Activated naive CD4-positive, alpha-beta T cell treated with anti-CD3 and anti-CD28 coated beads, Interleukin-2, amount 10 ng/mL, durations not matched to agents 7 days and 5 days (primary cell): ENCODE results near the gene KRT6C.
"Not testable (repeated sequence)": the region's sequence is repeated elsewhere in the genome, so short reads cannot be mapped to it uniquely, and the experiment has no call there.

ENCODE experiments used
- CTCF ChIA-PET: fragments of 350-600 bp; sonication (Branson Sonifier 250); formaldehyde crosslinking; loops from one replicate; lab custom pipeline; 2021; ENCODE audit warnings: antibody characterized with exemption; lab: Charles Lee
- DNase-seq: peaks from one replicate; pipeline ENCODE4 v3.0.0-alpha.2; 2020
- H3K27ac Mint-ChIP-seq: one replicate; pipeline ENCODE4 v1.8.0; 2021; ENCODE audit warnings: mild to moderate bottlenecking, moderate library complexity, mixed read lengths
- H3K27me3 Mint-ChIP-seq: one replicate; pipeline ENCODE4 v1.8.0; 2021; ENCODE audit warnings: mild to moderate bottlenecking, mixed read lengths
- H3K36me3 Mint-ChIP-seq: one replicate; pipeline ENCODE4 v1.8.0; 2021; ENCODE audit warnings: mixed read lengths
- H3K4me1 Mint-ChIP-seq: one replicate; pipeline ENCODE4 v1.8.0; 2021; ENCODE audit warnings: mixed read lengths
- H3K4me3 Mint-ChIP-seq: one replicate; pipeline ENCODE4 v1.8.0; 2021; ENCODE audit warnings: mild to moderate bottlenecking, moderate library complexity, mixed read lengths
- H3K9me3 Mint-ChIP-seq: one replicate; pipeline ENCODE4 v1.8.0; 2021; ENCODE audit warnings: mixed read lengths

KRT6C gene

DNA sequence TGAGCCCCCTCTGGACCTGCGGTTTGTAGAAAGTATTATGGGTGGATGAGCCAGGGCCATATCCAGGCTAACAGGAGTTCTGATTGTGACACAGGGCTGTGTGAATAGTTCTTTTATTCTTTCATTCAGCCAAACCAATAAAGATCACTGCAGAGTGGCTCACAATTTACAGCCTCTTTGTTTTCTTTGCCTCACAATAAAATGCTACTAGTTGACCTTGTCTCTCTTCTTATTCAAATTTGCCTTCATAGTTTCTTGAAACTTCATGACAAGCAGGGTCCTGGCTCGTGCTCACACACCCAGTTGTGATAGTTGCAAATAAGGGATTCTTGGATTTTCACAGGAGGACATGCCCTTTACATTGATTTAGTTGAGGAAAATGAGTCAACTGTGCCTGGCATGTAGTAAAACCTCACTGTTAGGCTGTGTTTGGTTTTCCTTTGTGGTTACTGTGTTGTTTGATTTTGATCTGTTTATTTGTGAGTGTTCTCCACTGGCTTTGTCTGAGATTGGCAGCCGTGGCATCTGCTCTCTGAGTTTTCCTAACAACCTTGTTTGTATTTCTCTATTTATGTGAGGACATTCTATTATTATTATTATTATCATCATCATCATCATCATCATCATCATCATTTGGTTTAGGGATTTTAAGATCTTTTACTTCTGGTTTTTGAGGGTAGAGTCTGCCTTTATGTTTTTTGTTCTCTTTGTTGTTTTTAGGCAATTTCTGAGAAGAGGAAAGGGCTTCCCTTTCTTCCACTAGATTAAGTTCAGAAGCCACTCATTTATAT, 19.0 kb downstream of the KRT6C start:
- no peaks in the 10 kb centered on the region for H3K4me1 Mint-ChIP-seq
- no peak overlapping the region for H3K27ac Mint-ChIP-seq
- H3K9me3 Mint-ChIP-seq = no peaks in the 10 kb centered on the region
- H3K36me3 Mint-ChIP-seq = no peaks in the 10 kb centered on the region
- CTCF ChIA-PET = no interaction called here
- no peak overlapping the region for H3K4me3 Mint-ChIP-seq
- peaks cover 22% of the 10 kb centered on the region for H3K27me3 Mint-ChIP-seq
- no peak for DNase-seq

DNA sequence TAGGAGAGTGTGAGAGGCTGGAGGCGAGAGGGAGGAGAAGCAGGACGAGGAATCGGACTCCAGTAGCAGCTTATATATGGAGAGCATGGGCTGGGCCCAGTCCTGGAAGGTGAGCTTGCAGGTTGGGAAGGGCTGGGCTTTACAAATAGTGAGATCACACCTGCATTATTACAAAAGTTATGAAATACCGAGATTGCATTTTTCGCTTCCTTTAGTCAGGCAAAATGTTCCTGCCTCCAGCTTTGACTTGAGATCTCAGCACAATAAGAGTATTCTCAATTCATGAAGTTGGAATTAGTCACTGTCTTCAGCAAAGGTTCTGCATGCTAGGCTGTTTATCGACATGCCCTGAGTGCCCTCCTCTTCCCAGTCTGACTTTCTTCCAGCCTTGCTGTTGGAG, 21.5 kb downstream of the KRT6C start, which contains the start of gene KRT6B:
KRT6B (minus strand) TSS at position 46 of the 400 bp plus-strand sequence. CDS start 68 bp downstream, outside the sequence.
- peaks cover 30% of the 10 kb centered on the region for H3K27me3 Mint-ChIP-seq
- CTCF ChIA-PET = no interaction called here
- H3K9me3 Mint-ChIP-seq = no peaks in the 10 kb centered on the region
- no peak within 1 kb of the TSS for H3K27ac Mint-ChIP-seq
- H3K4me1 Mint-ChIP-seq = no peaks in the 10 kb centered on the region
- H3K36me3 Mint-ChIP-seq = no peaks in the 10 kb centered on the region
- DNase-seq = no peak
- no peak within 1 kb of the TSS for H3K4me3 Mint-ChIP-seq

DNA sequence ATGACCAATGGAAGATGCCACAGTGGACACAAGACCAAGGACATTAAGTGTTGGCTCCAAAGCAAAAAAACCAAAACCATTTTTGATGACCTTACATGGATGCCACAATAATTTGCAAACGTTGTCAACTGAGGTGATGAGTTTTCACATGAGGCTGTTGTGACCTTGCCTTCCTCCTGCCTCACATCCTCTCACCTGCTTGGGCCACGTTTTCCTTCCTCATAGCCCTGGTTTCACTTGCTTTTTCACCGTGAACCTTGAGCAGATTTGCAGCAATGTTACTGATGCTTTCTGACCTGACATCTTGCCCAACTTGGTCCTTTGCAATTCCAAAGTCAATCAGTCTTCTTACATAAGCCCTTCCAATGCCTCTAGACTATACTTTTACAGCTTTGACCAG, 25.4 kb downstream of the KRT6C start:
- Mint-ChIP-seq H3K27me3 (peaks cover 61% of the 10 kb centered on the region), H3K36me3 (no peaks in the 10 kb centered on the region), H3K9me3 (no peaks in the 10 kb centered on the region), H3K4me1 (no peaks in the 10 kb centered on the region), H3K27ac (no peak overlapping the region), H3K4me3 (no peak overlapping the region)
- CTCF ChIA-PET = no interaction called here
- DNase-seq = no peak

DNA sequence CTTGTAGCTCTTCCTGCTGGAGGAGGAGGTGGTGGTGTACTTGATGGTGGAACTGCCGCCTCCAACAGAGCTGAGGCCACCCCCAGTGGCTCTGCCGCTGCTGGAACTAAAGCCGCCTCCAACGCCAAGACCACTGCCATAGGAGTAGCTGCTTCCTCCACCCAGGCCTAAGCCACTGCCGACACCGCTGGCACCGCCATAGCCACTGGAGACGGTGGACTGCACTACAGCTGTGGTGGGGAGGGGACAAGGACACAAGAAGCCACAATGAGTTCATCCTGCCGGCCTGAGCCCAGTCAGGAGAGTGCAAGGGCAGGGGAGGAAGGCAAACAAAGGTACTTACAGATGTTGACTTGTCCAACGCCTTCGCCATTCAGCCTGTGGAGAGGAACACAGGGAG, 26.4 kb downstream of the KRT6C start:
- H3K4me1 Mint-ChIP-seq, CTCF ChIA-PET, H3K9me3 Mint-ChIP-seq, H3K4me3 Mint-ChIP-seq, H3K36me3 Mint-ChIP-seq, DNase-seq, H3K27ac Mint-ChIP-seq: not testable (repeated sequence)
- peaks cover 67% of the 10 kb centered on the region for H3K27me3 Mint-ChIP-seq

DNA sequence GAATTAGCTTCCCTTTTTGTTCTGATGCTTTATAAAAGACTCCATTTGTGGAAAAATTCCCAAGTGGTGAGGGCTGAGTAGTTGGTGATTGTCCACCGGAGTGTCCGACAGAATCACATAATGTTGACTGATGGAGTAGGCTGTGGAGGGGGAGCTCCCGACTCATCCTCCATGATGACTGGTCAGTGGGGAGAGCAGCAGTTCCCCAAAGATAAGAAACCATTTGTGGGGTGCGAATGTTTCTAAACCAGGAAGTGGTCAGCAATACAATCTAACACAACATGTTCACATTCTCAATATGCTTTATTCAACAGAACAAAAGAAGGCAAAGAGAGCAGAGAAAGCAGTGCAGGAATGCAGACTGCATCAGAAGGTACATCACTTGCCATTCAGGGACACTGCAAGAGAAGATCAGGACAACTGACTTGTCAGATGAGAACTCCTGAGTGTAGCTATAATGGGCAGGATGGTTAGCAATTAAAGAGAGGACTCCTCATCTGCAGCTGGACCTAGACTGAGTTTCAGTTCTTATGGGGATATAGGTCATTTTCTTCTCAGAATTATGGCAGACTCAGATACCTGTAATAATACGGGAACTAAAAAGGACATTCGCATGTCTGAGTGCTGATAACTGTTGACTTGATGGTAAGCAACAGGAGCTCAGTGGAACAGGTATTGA, 27.1 kb downstream of the KRT6C start:
- Mint-ChIP-seq H3K4me1 (no peaks in the 10 kb centered on the region), H3K9me3 (no peaks in the 10 kb centered on the region), H3K27me3 (peaks cover 67% of the 10 kb centered on the region), H3K4me3 (no peak overlapping the region), H3K36me3 (no peaks in the 10 kb centered on the region), H3K27ac (no peak overlapping the region)
- DNase-seq = no peak
- CTCF ChIA-PET = no interaction called here

DNA sequence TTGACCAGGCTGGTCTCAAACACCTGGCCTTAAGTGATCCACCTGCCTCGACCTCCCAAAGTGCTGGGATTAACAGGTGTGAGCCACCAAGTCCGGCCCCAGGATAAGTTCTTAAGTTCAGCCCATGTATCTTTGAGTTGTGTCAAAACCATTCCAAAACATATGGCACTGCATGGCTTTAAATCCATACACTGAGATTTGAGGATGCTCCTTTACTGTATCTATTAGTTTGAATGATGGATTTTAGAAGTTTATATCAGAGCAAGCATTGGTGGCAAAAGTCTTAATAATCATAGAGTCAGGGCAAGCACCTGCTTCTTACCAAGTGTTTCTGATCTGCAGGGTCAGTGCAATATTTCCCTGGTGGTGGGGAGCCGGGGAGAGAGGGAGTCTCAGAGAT, 27.7 kb downstream of the KRT6C start:
- Mint-ChIP-seq H3K9me3 (no peaks in the 10 kb centered on the region), H3K27me3 (peaks cover 73% of the 10 kb centered on the region), H3K4me3 (no peak overlapping the region), H3K4me1 (no peaks in the 10 kb centered on the region), H3K27ac (no peak overlapping the region), H3K36me3 (no peaks in the 10 kb centered on the region)
- CTCF ChIA-PET = no interaction called here
- no peak for DNase-seq

DNA sequence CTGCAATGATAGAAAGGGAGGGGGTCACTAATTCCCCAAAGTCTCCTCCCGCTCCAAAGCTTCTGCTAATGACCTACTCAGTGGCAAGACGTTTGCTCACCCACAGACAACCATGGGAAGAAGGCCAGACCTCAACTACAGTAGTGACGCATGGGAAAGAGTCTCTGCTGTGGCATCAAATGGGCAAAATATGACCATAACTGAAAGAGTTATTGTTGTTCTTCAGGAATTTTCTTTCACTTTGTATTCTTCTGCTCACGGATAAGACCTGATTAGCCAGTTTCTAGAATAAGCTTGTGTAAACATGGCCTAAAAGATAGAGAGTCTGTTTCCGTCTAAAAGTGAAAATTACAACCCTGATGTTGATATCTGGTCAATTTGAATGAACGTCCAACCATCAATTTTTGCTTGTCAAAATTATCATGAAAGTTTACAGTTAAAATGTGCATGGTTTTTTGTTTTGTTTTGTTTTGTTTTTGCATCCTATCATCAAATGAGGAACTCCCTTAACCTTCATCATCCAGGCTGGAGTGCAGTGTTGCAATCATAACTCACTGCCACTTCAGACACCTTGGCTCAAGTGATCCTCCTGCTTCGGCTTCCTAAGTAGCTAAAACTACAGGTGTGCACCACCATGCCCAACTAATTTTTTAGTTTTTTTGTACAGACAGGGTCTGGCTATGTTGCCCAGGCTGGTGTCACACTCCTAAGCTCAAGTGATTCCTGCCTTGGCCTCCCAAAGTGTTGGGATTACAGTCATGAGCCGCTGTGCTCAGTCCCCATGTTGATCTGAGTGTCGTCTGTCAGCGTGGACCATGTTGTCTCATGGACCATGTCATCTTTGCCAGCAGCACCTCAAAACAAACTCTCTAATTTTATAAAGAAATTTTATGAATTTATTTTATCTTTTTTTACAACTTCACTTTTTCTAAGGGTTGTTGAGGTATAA, 28.7 kb downstream of the KRT6C start:
- H3K36me3 Mint-ChIP-seq = no peaks in the 10 kb centered on the region
- no peak overlapping the region for H3K27ac Mint-ChIP-seq
- peaks cover 76% of the 10 kb centered on the region for H3K27me3 Mint-ChIP-seq
- CTCF ChIA-PET = interaction anchor here (1.2 kb wide), 1 partner anchor 435 kb away, joined by 4 read pairs; no protein-coding TSS in a partner anchor
- no peaks in the 10 kb centered on the region for H3K4me1 Mint-ChIP-seq
- H3K4me3 Mint-ChIP-seq = no peak overlapping the region
- no peak for DNase-seq
- H3K9me3 Mint-ChIP-seq = no peaks in the 10 kb centered on the region

DNA sequence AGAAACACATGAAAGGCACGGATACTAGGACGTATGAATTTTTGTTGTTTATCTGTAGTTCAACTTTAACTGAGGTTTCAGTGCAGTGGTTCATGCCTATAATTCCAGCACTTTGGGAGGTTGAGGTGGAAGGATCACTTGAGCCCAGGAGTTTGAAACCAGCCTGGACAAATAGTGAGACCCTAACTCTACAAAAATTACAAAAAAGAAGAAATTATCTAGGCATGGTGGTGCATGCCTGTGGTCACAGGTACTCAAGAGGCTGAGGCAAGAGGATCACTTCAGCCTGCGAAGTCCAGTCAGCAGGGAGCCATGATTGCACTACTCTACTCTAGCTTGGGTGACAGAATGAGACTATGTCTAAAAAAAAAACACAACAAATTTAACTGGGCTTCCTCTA, 29.6 kb downstream of the KRT6C start:
- Mint-ChIP-seq H3K4me1 (no peaks in the 10 kb centered on the region), H3K9me3 (no peaks in the 10 kb centered on the region), H3K4me3 (no peak overlapping the region), H3K27me3 (peaks cover 71% of the 10 kb centered on the region), H3K36me3 (no peaks in the 10 kb centered on the region), H3K27ac (no peak overlapping the region)
- CTCF ChIA-PET = interaction anchor here (1.2 kb wide), 1 partner anchor 436 kb away, joined by 4 read pairs; no protein-coding TSS in a partner anchor
- DNase-seq = no peak

DNA sequence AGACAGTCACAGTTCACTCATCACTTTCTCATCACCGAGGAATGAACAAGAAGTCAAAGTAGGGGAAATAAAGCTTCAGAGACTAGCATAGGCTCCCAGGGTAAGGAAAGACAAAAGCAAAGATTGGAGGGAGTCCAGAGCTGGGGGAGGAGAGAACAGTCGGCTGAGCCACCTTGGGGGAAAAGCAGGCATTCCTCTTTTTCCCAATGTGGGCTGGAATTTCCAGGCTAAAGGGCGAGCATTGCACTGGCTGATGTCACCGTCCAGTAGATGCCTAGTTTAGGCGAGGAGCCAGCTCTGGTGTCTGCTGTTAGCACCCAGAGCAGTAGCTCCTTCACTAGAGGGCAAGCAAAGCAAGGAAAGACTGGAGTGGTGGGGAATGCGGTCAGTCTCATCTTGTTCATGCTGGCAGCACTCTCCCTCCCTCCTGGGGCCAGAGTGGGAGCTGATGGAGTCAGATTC, 31.0 kb downstream of the KRT6C start:
- no peaks in the 10 kb centered on the region for H3K9me3 Mint-ChIP-seq
- CTCF ChIA-PET = no interaction called here
- no peak overlapping the region for H3K4me3 Mint-ChIP-seq
- H3K27me3 Mint-ChIP-seq = peaks cover 68% of the 10 kb centered on the region
- H3K4me1 Mint-ChIP-seq = no peaks in the 10 kb centered on the region
- no peak overlapping the region for H3K27ac Mint-ChIP-seq
- no peaks in the 10 kb centered on the region for H3K36me3 Mint-ChIP-seq
- no peak for DNase-seq

DNA sequence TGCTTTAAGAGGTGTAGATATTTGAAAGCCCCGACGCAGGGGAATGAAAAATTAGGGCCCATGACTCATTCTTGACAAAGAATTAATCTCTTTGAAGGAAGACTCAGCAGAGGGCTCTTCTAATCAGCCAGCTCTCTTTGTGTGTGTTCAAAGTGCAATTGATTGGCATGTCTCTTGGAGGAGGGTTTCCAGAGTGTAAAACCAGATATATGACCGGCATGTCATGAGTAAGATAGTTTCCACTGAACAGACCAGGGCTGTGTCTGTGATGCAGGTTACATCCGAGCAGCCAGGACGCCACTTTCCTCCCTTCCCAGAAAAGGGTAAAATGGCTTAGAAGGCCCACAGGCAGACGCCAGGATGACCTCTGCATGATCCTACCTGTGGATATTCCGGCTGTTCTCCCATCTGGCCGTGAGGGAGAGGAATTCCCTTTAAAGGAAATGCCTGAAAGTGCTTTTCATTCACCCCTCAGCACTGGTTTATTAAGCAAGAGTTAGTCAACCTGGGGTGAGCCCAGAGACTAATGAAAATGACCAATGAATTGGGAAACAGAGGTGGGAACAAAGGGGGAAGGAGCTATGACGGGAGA, 32.2 kb downstream of the KRT6C start:
- H3K4me1 Mint-ChIP-seq = no peaks in the 10 kb centered on the region
- DNase-seq = no peak
- no peaks in the 10 kb centered on the region for H3K36me3 Mint-ChIP-seq
- H3K9me3 Mint-ChIP-seq = no peaks in the 10 kb centered on the region
- H3K4me3 Mint-ChIP-seq = no peak overlapping the region
- no peak overlapping the region for H3K27ac Mint-ChIP-seq
- H3K27me3 Mint-ChIP-seq = peaks cover 62% of the 10 kb centered on the region
- CTCF ChIA-PET = no interaction called here

DNA sequence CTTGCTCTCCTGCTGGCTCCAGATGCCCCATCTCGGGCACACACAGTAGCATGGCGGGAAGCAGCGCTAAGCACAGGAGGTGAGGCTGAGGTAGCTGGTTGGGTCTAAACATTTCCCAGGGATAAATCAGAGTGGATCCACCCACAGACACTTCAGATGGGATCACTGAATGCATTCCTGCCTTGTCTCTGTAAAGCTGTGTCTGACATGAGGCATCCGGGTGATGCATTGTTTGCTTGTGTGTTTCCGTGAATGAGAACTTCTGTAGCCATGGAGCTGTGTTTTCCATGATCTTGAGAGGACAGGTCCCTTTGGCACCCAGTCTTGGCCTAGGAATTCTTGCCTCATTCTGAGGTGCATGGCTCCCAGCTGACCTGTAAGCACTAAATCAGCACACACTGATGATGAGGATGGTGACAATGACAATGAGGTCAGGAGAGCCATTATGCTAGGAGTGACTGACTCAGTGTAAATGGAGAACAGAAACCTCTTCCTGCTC, 32.7 kb downstream of the KRT6C start:
- no peak overlapping the region for H3K27ac Mint-ChIP-seq
- peaks cover 58% of the 10 kb centered on the region for H3K27me3 Mint-ChIP-seq
- H3K4me1 Mint-ChIP-seq = no peaks in the 10 kb centered on the region
- H3K36me3 Mint-ChIP-seq = no peaks in the 10 kb centered on the region
- H3K9me3 Mint-ChIP-seq = no peaks in the 10 kb centered on the region
- CTCF ChIA-PET = no interaction called here
- H3K4me3 Mint-ChIP-seq = no peak overlapping the region
- DNase-seq = no peak

DNA sequence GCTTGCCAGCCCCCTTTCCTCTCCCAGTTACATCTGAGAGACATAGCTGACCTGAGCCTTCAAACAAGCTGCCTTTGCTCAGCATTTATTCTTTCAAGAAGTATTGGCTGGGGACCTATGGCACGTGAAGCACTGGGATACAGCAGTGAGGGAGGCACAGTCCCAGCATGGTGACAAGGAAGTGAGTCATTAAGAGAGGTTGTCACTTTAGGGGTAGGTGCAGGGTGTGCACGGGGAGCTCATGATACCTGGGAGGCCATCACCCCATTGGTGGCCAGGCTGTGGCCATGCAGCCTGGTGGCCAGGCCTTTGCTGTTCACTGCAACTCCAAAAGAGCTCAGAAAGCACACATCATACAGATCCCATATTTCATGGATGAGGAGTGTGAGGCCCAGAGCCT, 33.8 kb downstream of the KRT6C start:
- Mint-ChIP-seq H3K4me3 (no peak overlapping the region), H3K4me1 (no peaks in the 10 kb centered on the region), H3K27me3 (peaks cover 48% of the 10 kb centered on the region), H3K27ac (no peak overlapping the region), H3K36me3 (no peaks in the 10 kb centered on the region), H3K9me3 (no peaks in the 10 kb centered on the region)
- CTCF ChIA-PET = no interaction called here
- no peak for DNase-seq

DNA sequence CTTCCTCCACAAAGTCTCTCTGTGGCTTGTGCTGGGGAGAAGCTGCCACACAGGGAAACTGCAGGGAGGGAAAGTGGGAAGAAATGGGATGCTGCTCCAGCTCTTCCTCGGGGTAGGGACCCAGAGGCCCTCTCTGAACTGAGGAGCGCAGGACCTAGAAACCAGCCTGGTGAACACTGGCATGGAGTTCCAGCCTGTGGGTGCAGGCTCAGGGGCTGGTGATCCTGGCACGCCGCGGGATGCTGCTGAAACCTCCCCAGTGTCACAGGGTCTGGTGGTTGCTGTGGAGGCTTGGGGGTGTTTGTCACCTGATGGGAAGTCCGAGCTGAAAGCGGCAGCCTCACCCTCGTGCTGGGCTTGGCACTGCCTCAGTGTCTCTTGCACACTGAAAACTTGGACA, 34.2 kb downstream of the KRT6C start:
- CTCF ChIA-PET = interaction anchor here (0.6 kb wide), 1 partner anchor 26 kb away, joined by 3 read pairs; no protein-coding TSS in a partner anchor
- Mint-ChIP-seq H3K9me3 (no peaks in the 10 kb centered on the region), H3K4me1 (no peaks in the 10 kb centered on the region), H3K27me3 (peaks cover 45% of the 10 kb centered on the region), H3K27ac (no peak overlapping the region), H3K4me3 (no peak overlapping the region), H3K36me3 (no peaks in the 10 kb centered on the region)
- DNase-seq = no peak
